K562 (cell line): ENCODE measurements around the gene IGDCC3. TPM values are rescaled to one million over a fixed set of nuclear protein-coding genes. Genes with fewer than 3 reads are reported as not detected.

Experiments used
- ATAC-seq: fragments of 200-7000 bp; cut with Tn5 transposase; 3 replicates; pipeline ENCODE4 v1.9.1; 2020; ENCODE audit warnings: moderate library complexity
- BruUV-seq: library from RNA; stranded (reverse); fragments of 400-500 nt; replicated peaks from 2 replicates; lab custom pipeline; 2021; lab: Mats Ljungman, UMichigan
- CTCF ChIA-PET: fragments of 300-600 bp; formaldehyde crosslinking; extraction: SDS; loops from one replicate; lab custom pipeline; 2021; ENCODE audit warnings: low intra/inter-chr PET ratio; lab: Yijun Ruan, JAX
- POLR2A ChIA-PET: fragments of 300-600, 350-650 bp; sonication (Branson Sonifier 250); formaldehyde crosslinking; extraction: SDS; loops from one replicate; lab custom pipeline; 2021; ENCODE audit warnings: antibody characterized with exemption, inconsistent platforms; lab: Yijun Ruan, JAX
- DNase-seq, 4 experiments: peaks; one replicate each; pipeline versions ENCODE4 v3.0.0 to v3.0.0-alpha.2; 2011 to 2018; ENCODE audit warnings: low spot score in 3 of 4, mixed read lengths in 3 of 4; ENCODE audit errors: extremely low read depth in 1 of 4
- FAIRE-seq: peaks from 2 replicates; lab custom pipeline; 2011; peaks lifted over from hg19 to GRCh38; lab: Jason Lieb, UNC
- H2AFZ ChIP-seq: 2 replicates; pipeline ENCODE4 v1.6.0; 2011; ENCODE audit warnings: low read depth, low read length, control low read depth, inconsistent platforms
- H3K27ac ChIP-seq: fragments of 200-600 bp; 3 replicates; pipeline ENCODE4 v1.8.0; 2011; ENCODE audit warnings: low read depth, mild to moderate bottlenecking, control low read depth, inconsistent platforms, low read length, moderate library complexity, mixed read lengths; ENCODE audit errors: extremely low read depth
- H3K27me3 ChIP-seq, 2 experiments: fragments of 300-600 bp in 1 of 2; 2 replicates in 1 of 2; 3 replicates in 1 of 2; pipeline versions ENCODE4 v1.6.0 to v1.8.0; 2011; ENCODE audit warnings: inconsistent platforms in 2 of 2, low read length in 2 of 2, mild to moderate bottlenecking in 1 of 2, mixed read lengths in 1 of 2, moderate library complexity in 1 of 2; ENCODE audit not compliant: control insufficient read depth in 2 of 2, insufficient read depth in 2 of 2
- H3K36me3 ChIP-seq: fragments of 300-600 bp; 3 replicates; pipeline ENCODE4 v1.8.0; 2011; ENCODE audit warnings: mild to moderate bottlenecking, low read length, inconsistent platforms; ENCODE audit not compliant: control insufficient read depth, insufficient read depth
- H3K4me1 ChIP-seq, 2 experiments: fragments of 200-600 bp in 1 of 2; replicated peaks in 1 of 2; 2 replicates in 1 of 2; 3 replicates in 1 of 2; pipeline versions ENCODE4 v1.5.1 to v1.8.0; 2011; ENCODE audit warnings: inconsistent platforms in 2 of 2, low read length in 2 of 2, mild to moderate bottlenecking in 1 of 2, mixed read lengths in 1 of 2, moderate library complexity in 1 of 2; ENCODE audit not compliant: control insufficient read depth in 2 of 2, insufficient read depth in 2 of 2
- H3K4me2 ChIP-seq: 2 replicates; pipeline ENCODE4 v1.6.1; 2011; ENCODE audit warnings: low read length, control low read depth, inconsistent platforms, mixed read lengths; ENCODE audit not compliant: insufficient read depth
- H3K4me3 ChIP-seq: fragments of 200-600 bp; sonication (generic), shearing (Covaris generic); 2 replicates; pipeline ENCODE4 v1.5.1; 2016; ENCODE audit warnings: control low read depth, inconsistent platforms
- H3K79me2 ChIP-seq: fragments of 200-600 bp; 3 replicates; pipeline ENCODE4 v1.8.0; 2011; ENCODE audit warnings: low read length, inconsistent platforms; ENCODE audit not compliant: control insufficient read depth, insufficient read depth
- H3K9ac ChIP-seq, 2 experiments: 2 replicates each; pipeline versions ENCODE4 v1.6.0 to v1.6.1; 2011; ENCODE audit warnings: low read depth in 2 of 2, low read length in 2 of 2, control low read depth in 1 of 2, inconsistent platforms in 1 of 2, mild to moderate bottlenecking in 1 of 2, mixed read lengths in 1 of 2; ENCODE audit not compliant: insufficient read depth in 1 of 2
- H3K9me1 ChIP-seq: one replicate; pipeline ENCODE4 v1.6.0; 2011; ENCODE audit warnings: inconsistent platforms, mild to moderate bottlenecking, low read length, moderate library complexity; ENCODE audit not compliant: control insufficient read depth, insufficient read depth
- H3K9me3 ChIP-seq: replicated peaks from 2 replicates; pipeline ENCODE4 v1.5.1; 2011; ENCODE audit warnings: low read depth, low read length, inconsistent platforms; ENCODE audit not compliant: control insufficient read depth, insufficient read depth
- H4K20me1 ChIP-seq: replicated peaks from 2 replicates; pipeline ENCODE4 v1.6.1; 2011; ENCODE audit warnings: low read length, inconsistent platforms, mixed read lengths; ENCODE audit not compliant: control insufficient read depth, insufficient read depth
- ARID2 ChIP-seq: fragments of 450-650 bp; IDR thresholded peaks from 2 replicates; pipeline ENCODE4 v1.6.1; 2017; ENCODE audit warnings: antibody characterized with exemption, mild to moderate bottlenecking
- BMI1 ChIP-seq: fragments of 150-350 bp; IDR thresholded peaks from 2 replicates; pipeline ENCODE4 v1.6.1; 2014; ENCODE audit warnings: low read length
- CSDE1 ChIP-seq, 2 experiments: fragments of 450-650 bp; IDR thresholded peaks; 2 replicates each; pipeline ENCODE4 v1.6.1; 2016; ENCODE audit warnings: mild to moderate bottlenecking in 1 of 2
- DIDO1 ChIP-seq: fragments of 450-650 bp; IDR thresholded peaks from 2 replicates; pipeline ENCODE4 v1.6.1; 2016; ENCODE audit warnings: low read depth, missing biosample characterization, missing genetic modification characterization
- FOXK2 ChIP-seq, 2 experiments: fragments of 450-650 bp; IDR thresholded peaks in 1 of 2; conservative IDR thresholded peaks in 1 of 2; 2 replicates each; pipeline ENCODE4 v1.6.1; 2016; ENCODE audit warnings: low read depth in 2 of 2, mild to moderate bottlenecking in 1 of 2
- MAZ ChIP-seq, 2 experiments: fragments of 450-650 bp in 1 of 2; sonication (generic) in 1 of 2; formaldehyde crosslinking; IDR thresholded peaks in 1 of 2; conservative IDR thresholded peaks in 1 of 2; 2 replicates each; pipeline versions ENCODE4 v1.4.0 to v1.5.0; 2020; ENCODE audit warnings: mild to moderate bottlenecking in 1 of 2, missing genetic modification reagents in 1 of 2
- NFIC ChIP-seq: fragments of 450-650 bp; IDR thresholded peaks from 2 replicates; pipeline ENCODE4 v1.6.1; 2017; ENCODE audit warnings: mild to moderate bottlenecking, inconsistent platforms
- POLR2B ChIP-seq: fragments of 450-650 bp; IDR thresholded peaks from 2 replicates; pipeline ENCODE4 v1.6.1; 2018; ENCODE audit warnings: low read depth; ENCODE audit not compliant: partially characterized antibody
- RBM25 ChIP-seq: fragments of 200-400 bp; formaldehyde crosslinking; IDR thresholded peaks from 2 replicates; pipeline ENCODE4 v1.6.1; 2018; ENCODE audit warnings: low read length, low read depth, moderate library complexity; ENCODE audit not compliant: severe bottlenecking
- SMARCB1 ChIP-seq: IDR thresholded peaks from 2 replicates; pipeline ENCODE4 v1.6.1; 2011; ENCODE audit warnings: improper control_type of control experiment, low read depth; ENCODE audit not compliant: insufficient read length
- STAG1 ChIP-seq: sonication (generic); formaldehyde crosslinking; IDR thresholded peaks from 2 replicates; pipeline ENCODE4 v1.5.0; 2020; ENCODE audit warnings: missing genetic modification reagents, borderline replicate concordance
- ZBTB7A ChIP-seq: IDR thresholded peaks from 2 replicates; pipeline ENCODE4 v1.6.1; 2011; ENCODE audit warnings: low read depth, mild to moderate bottlenecking, low read length, moderate library complexity, borderline replicate concordance; ENCODE audit not compliant: control insufficient read depth
- ZNF444 ChIP-seq: fragments of 250-450 bp; sonication (Bioruptor Pico); IDR thresholded peaks from 2 replicates; pipeline ENCODE4 v1.4.0; 2020; ENCODE audit warnings: mild to moderate bottlenecking, moderate library complexity
- WGBS: fragments of 100-300 bp; shearing (Covaris generic); methylation state at CpG from one replicate; pipeline ENCODE4 v1.1.6; 2016; ENCODE audit warnings: low coverage, mixed read lengths; ENCODE audit not compliant: insufficient coverage; ENCODE audit errors: missing lambda C conversion rate; 5-methylcytosine and 5-hydroxymethylcytosine counted together
- in situ Hi-C: fragments of 300-500 bp; cut with MboI; formaldehyde crosslinking; loops from 4 replicates; pipeline ENCODE4 v1.15.0; 2018; ENCODE audit warnings: inconsistent platforms, mixed read lengths
- intact Hi-C: fragments of 100-400 bp; cut with micrococcal nuclease; formaldehyde crosslinking; loops from 2 replicates; pipeline ENCODE4 v1.14.2; 2022
- polyA plus RNA-seq, 8 experiments: library from polyadenylated mRNA; depleted of rRNA in 4 of 8; stranded (reverse) in 5 of 8; unstranded in 3 of 8; fragments of >200 nt; fragmentation: Nextera tagmentation in 2 of 8; fragmentation: Illumina TruSeq in 1 of 8; extraction: Ambion mirVana in 2 of 8; extraction: Trizol in 1 of 8; gene quantifications; 2 replicates each; pipeline versions ENCODE4 v1.2.1 to v1.2.3, GENCODE V29; 2011 to 2014; ENCODE audit warnings: inconsistent platforms in 1 of 8, missing spikeins in 1 of 8
- total RNA-seq, 7 experiments: library from RNA; depleted of rRNA in 6 of 7; stranded (reverse); fragments of >200 nt in 6 of 7; fragmentation: Illumina TruSeq in 2 of 7; extraction: Trizol in 2 of 7; gene quantifications; 2 replicates each; pipeline versions ENCODE4 v1.2.1 to v1.2.3, GENCODE V29; 2011 to 2021; ENCODE audit warnings: low replicate concordance in 1 of 7
- TF ChIP-seq, protein P1 (sequence below): fragments of 450-650 bp; conservative IDR thresholded peaks from 2 replicates; pipeline ENCODE4 v1.6.1; 2016; ENCODE audit warnings: missing genetic modification characterization, low read depth, mild to moderate bottlenecking, missing compliant biosample characterization, moderate library complexity
- TF ChIP-seq, protein P2 (sequence below): fragments of 450-650 bp; formaldehyde crosslinking; IDR thresholded peaks from 2 replicates; pipeline ENCODE4 v1.4.0; 2020; ENCODE audit warnings: mild to moderate bottlenecking, moderate library complexity

The IGDCC3 gene
- total and polyA plus RNA-seq, 9 of the 15 experiments (the other 6 are each of a cell fraction or from before 2014, with no cell fraction given) = not detected

DNA sequence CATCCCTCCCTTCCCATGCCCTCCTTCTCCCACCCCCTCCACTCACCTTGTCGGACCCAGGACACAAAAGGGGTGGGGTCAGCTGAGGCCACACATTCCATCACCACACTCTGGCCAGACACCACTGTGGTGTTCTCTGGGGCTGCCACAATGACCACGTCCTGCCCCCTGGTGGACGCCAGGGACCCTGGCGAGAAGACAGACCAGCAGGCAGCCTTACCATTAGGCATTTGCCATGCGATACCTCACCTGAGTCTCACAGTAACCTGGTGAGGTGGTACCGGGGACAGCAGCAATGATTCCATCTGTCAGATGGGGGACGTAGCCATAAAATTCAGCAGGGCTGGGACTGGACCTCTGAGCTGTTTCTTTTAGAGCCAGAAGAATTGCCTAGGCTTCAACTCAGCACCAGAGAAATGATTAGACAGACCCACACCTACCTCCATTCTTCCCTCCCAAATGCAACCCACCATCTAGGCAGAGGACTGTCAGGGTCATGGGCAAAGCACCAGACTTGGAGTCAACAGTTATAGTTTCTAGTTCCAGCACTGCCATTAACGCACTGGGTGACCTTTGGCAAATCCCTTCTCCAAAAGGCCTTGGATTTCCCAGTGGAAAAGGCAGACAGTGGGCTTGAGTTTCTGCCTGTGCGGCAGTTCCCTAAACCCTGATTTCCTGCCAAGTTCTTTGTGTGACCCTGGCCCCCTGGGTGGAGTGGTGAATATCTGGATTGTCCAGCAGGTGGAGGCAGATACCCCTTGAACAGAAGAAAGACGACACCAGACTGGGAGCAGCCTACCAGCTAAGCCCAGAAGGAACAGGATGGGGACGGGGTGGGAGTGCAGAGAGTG lies 23.2 kb upstream of the IGDCC3 start:
- DNase-seq (peak; percentile 78 to 90 (median 86)), FAIRE-seq (peak; percentile 86), ATAC-seq (peak; percentile 96)
- Histone ChIP-seq H3K9me3 (no peaks in the 10 kb centered on the region), H3K4me3 (no peak overlapping the region), H3K9me1 (no peaks in the 10 kb centered on the region), H3K27ac (no peak overlapping the region), H3K9ac (peak overlapping the region in 1 of 2 experiments; percentile 54; a peak in 1 of 4 replicates), H3K4me2 (peak overlapping the region; percentile 43; the same call in 1 of the 2 replicates), H3K79me2 (no peaks in the 10 kb centered on the region), H3K4me1 (peaks cover 4 to 11% of the 10 kb centered on the region in 2 experiments; a peak in 3 of 5 replicates), H3K27me3 (peaks cover 19 to 50% of the 10 kb centered on the region in 2 experiments), H3K36me3 (no peaks in the 10 kb centered on the region), H4K20me1 (no peaks in the 10 kb centered on the region), H2AFZ (no peak overlapping the region)
- intact Hi-C loops (loop anchor here (5.0 to 10.0 kb wide), 2 partner anchors 84 to 174 kb away; no protein-coding TSS in a partner anchor), in situ Hi-C loops (no loop called here)
- POLR2A ChIA-PET = interaction anchor here (2.2 kb wide), 1 partner anchor 96 kb away, joined by 9 read pairs; the partner anchor contains the start of gene RNU5B-1
- no TSS peak for BruUV-seq
- CTCF ChIA-PET = interaction anchor here (0.6 to 2.6 kb wide), 3 partner anchors 17 to 212 kb away, joined by 3 to 16 read pairs (median 6); no protein-coding TSS in a partner anchor
- WGBS = 1% methylated on average over 10 of the region's 11 CpGs
- no peak for TF ChIP-seq POLR2B
- TF ChIP-seq FOXK2 (conservative IDR thresholded peaks at IDR 0.05 in 1 of 2, IDR thresholded peaks at IDR 0.05 in 1 of 2; ENCODE audit: low read depth in 2 of 2) = no peak
- TF ChIP-seq ZNF444 = no peak
- 0 out of 2 replicates have a peak, but pooled peaks have one; percentile 28 for TF ChIP-seq BMI1
- no peak for TF ChIP-seq CSDE1 (IDR thresholded peaks at IDR 0.05)
- TF ChIP-seq ARID2 = peak; percentile 54; the same call in 1 of the 2 replicates
- peak; percentile 62; the same call in 1 of the 2 replicates for TF ChIP-seq STAG1
- peak in 1 of 2 experiments; percentile 63; a peak in 1 of 4 replicates for TF ChIP-seq MAZ (CRISPR knock-in tag; conservative IDR thresholded peaks at IDR 0.05 in 1 of 2, IDR thresholded peaks at IDR 0.05 in 1 of 2)
- TF ChIP-seq RBM25 = no peak
- peak; percentile 53; the same call in 1 of the 2 replicates for TF ChIP-seq ZBTB7A
- TF ChIP-seq, protein P1, sequence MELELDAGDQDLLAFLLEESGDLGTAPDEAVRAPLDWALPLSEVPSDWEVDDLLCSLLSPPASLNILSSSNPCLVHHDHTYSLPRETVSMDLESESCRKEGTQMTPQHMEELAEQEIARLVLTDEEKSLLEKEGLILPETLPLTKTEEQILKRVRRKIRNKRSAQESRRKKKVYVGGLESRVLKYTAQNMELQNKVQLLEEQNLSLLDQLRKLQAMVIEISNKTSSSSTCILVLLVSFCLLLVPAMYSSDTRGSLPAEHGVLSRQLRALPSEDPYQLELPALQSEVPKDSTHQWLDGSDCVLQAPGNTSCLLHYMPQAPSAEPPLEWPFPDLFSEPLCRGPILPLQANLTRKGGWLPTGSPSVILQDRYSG (tag) = no peak
- TF ChIP-seq, protein P2, sequence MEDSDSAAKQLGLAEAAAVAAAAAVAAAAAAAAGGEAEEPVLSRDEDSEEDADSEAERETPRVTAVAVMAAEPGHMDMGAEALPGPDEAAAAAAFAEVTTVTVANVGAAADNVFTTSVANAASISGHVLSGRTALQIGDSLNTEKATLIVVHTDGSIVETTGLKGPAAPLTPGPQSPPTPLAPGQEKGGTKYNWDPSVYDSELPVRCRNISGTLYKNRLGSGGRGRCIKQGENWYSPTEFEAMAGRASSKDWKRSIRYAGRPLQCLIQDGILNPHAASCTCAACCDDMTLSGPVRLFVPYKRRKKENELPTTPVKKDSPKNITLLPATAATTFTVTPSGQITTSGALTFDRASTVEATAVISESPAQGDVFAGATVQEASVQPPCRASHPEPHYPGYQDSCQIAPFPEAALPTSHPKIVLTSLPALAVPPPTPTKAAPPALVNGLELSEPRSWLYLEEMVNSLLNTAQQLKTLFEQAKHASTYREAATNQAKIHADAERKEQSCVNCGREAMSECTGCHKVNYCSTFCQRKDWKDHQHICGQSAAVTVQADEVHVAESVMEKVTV = peak; percentile 62
- TF ChIP-seq DIDO1 (tag) = no peak
- no peak for TF ChIP-seq SMARCB1
- peak; percentile 61 for TF ChIP-seq NFIC
